Keratinocyte (primary cell): Measurements from ENCODE around the gene CYP27A1. TPM values are rescaled to one million over a fixed set of nuclear protein-coding genes. Genes with fewer than 3 reads are reported as not detected.

Experiments used
- DNase-seq: peaks from one replicate; pipeline ENCODE4 v3.0.0-alpha.2; 2011; ENCODE audit warnings: low read depth, missing footprints, low spot score
- FAIRE-seq: peaks from 2 replicates; lab custom pipeline; 2011; peaks lifted over from hg19 to GRCh38; lab: Jason Lieb, UNC
- H2AFZ ChIP-seq: 2 replicates; pipeline ENCODE4 v1.6.0; 2012; ENCODE audit warnings: low read length, control low read depth, inconsistent platforms; ENCODE audit not compliant: control insufficient read depth
- H3K27ac ChIP-seq: 2 replicates; pipeline ENCODE4 v1.5.1; 2011; ENCODE audit warnings: low read length; ENCODE audit not compliant: control insufficient read depth, insufficient read depth
- H3K27me3 ChIP-seq: 3 replicates; pipeline ENCODE4 v1.6.0; 2011; ENCODE audit warnings: low read length; ENCODE audit not compliant: control insufficient read depth, insufficient read depth; ENCODE audit errors: extremely low read depth
- H3K36me3 ChIP-seq, 2 experiments: 2 replicates in 1 of 2; 3 replicates in 1 of 2; pipeline ENCODE4 v1.5.1; 2011; ENCODE audit warnings: low read length in 2 of 2, mild to moderate bottlenecking in 1 of 2; ENCODE audit not compliant: control insufficient read depth in 2 of 2, insufficient read depth in 2 of 2; ENCODE audit errors: extremely low read depth in 1 of 2
- H3K4me1 ChIP-seq: 3 replicates; pipeline ENCODE4 v1.5.1; 2011; ENCODE audit warnings: low read length; ENCODE audit not compliant: control insufficient read depth, insufficient read depth; ENCODE audit errors: extremely low read depth
- H3K4me2 ChIP-seq: 3 replicates; pipeline ENCODE4 v1.6.0; 2011; ENCODE audit warnings: low read depth, low read length; ENCODE audit not compliant: control insufficient read depth, insufficient read depth; ENCODE audit errors: extremely low read depth
- H3K4me3 ChIP-seq, 3 experiments: fragments of 200-600 bp in 1 of 3; sonication (generic) in 1 of 3; 2 replicates in 2 of 3; 3 replicates in 1 of 3; pipeline ENCODE4 v1.5.1; 2011 to 2016; ENCODE audit warnings: low read length in 3 of 3, mild to moderate bottlenecking in 3 of 3, control low read depth in 2 of 3, inconsistent platforms in 1 of 3, low read depth in 1 of 3, mixed read lengths in 1 of 3, mixed run types in 1 of 3, moderate library complexity in 1 of 3; ENCODE audit not compliant: control insufficient read depth in 2 of 3, insufficient read depth in 2 of 3; ENCODE audit errors: extremely low read depth in 1 of 3
- H3K79me2 ChIP-seq: 2 replicates; pipeline ENCODE4 v1.6.0; 2012; ENCODE audit warnings: low read length; ENCODE audit not compliant: control insufficient read depth, insufficient read depth
- H3K9ac ChIP-seq: 3 replicates; pipeline ENCODE4 v1.6.0; 2011; ENCODE audit warnings: low read length; ENCODE audit not compliant: control insufficient read depth, insufficient read depth; ENCODE audit errors: extremely low read depth
- H3K9me1 ChIP-seq: 3 replicates; pipeline ENCODE4 v1.6.0; 2011; ENCODE audit warnings: low read length; ENCODE audit not compliant: control insufficient read depth, insufficient read depth; ENCODE audit errors: extremely low read depth
- H3K9me3 ChIP-seq: 2 replicates; pipeline ENCODE4 v1.5.1; 2012; ENCODE audit warnings: low read depth, low read length; ENCODE audit not compliant: control insufficient read depth
- H4K20me1 ChIP-seq: 3 replicates; pipeline ENCODE4 v1.6.0; 2011; ENCODE audit warnings: low read length; ENCODE audit not compliant: control insufficient read depth, insufficient read depth; ENCODE audit errors: extremely low read depth
- CTCF ChIP-seq, 3 experiments: IDR thresholded peaks in 1 of 3; conservative IDR thresholded peaks in 1 of 3; optimal IDR thresholded peaks in 1 of 3; 2 replicates in 2 of 3; 3 replicates in 1 of 3; pipeline versions ENCODE3 to v1.5.1; 2011; ENCODE audit warnings: low read length in 3 of 3, mild to moderate bottlenecking in 3 of 3, moderate library complexity in 2 of 3, control low read depth in 1 of 3, inconsistent platforms in 1 of 3; ENCODE audit not compliant: insufficient read depth in 2 of 3; ENCODE audit errors: extremely low read depth in 1 of 3
- EZH2 ChIP-seq: IDR thresholded peaks from one replicate; pipeline ENCODE4 v1.6.1; 2012; ENCODE audit warnings: inconsistent platforms, mild to moderate bottlenecking, low read length, moderate library complexity
- dilution Hi-C: fragments of 300-500 bp; cut with MboI; formaldehyde crosslinking; loops from one replicate; pipeline ENCODE4 v1.7.0; 2020; ENCODE audit warnings: low sequenced_read_pairs; ENCODE audit not compliant: extremely low pct_ligation_motif_present
- polyA plus RNA-seq, 5 experiments: library from polyadenylated mRNA; depleted of rRNA in 3 of 5; stranded (reverse) in 3 of 5; stranded (forward) in 1 of 5; unstranded in 1 of 5; fragments of >200 nt; gene quantifications; 1 replicate in 1 of 5; 2 replicates in 3 of 5; 3 replicates in 1 of 5; pipeline versions ENCODE4 v1.2.1 to v1.2.3, GENCODE V29; 2011 to 2012; ENCODE audit warnings: missing spikeins in 2 of 5, low read depth in 1 of 5, low replicate concordance in 1 of 5

Gene CYP27A1
- polyA plus RNA-seq, 1 donor (not counting 4 experiments of a cell fraction or from before 2014, with no cell fraction given): 0.12 TPM

GRCh38 chr2:218813771-218814460 lies 32.0 kb downstream of the CYP27A1 start:
- Histone ChIP-seq H3K4me1 (peaks cover 2% of the 10 kb centered on the region), H4K20me1 (no peaks in the 10 kb centered on the region), H3K9me1 (no peaks in the 10 kb centered on the region), H3K4me2 (no peak overlapping the region), H2AFZ (no peak overlapping the region), H3K36me3 (no peaks in the 10 kb centered on the region), H3K79me2 (no peaks in the 10 kb centered on the region), H3K27me3 (peaks cover 9% of the 10 kb centered on the region), H3K4me3 (no peak overlapping the region), H3K9me3 (no peaks in the 10 kb centered on the region), H3K9ac (no peak overlapping the region), H3K27ac (no peak overlapping the region)
- DNase-seq (no peak), FAIRE-seq (no peak)
- dilution Hi-C loops: no loop called here
- TF ChIP-seq EZH2: no peak
- no peak for TF ChIP-seq CTCF (optimal IDR thresholded peaks at IDR 0.05 in 1 of 3, IDR thresholded peaks at IDR 0.05 in 1 of 3, conservative IDR thresholded peaks at IDR 0.05 in 1 of 3; ENCODE audit: extremely low read depth in 1 of 3, insufficient read depth in 2 of 3, low read length in 3 of 3)

- Histone ChIP-seq H3K9me3 (no peaks in the 10 kb centered on the region), H2AFZ (no peak overlapping the region), H3K4me1 (peaks cover 2% of the 10 kb centered on the region), H3K4me3 (no peak overlapping the region), H3K4me2 (peak overlapping the region; percentile 13), H3K27me3 (peaks cover 9% of the 10 kb centered on the region), H3K36me3 (no peaks in the 10 kb centered on the region), H3K9ac (no peak overlapping the region), H3K9me1 (no peaks in the 10 kb centered on the region), H3K27ac (no peak overlapping the region), H4K20me1 (no peaks in the 10 kb centered on the region), H3K79me2 (no peaks in the 10 kb centered on the region)
- FAIRE-seq (no peak), DNase-seq (no peak)
- dilution Hi-C loops: no loop called here
- TF ChIP-seq CTCF (optimal IDR thresholded peaks at IDR 0.05 in 1 of 3, IDR thresholded peaks at IDR 0.05 in 1 of 3, conservative IDR thresholded peaks at IDR 0.05 in 1 of 3; ENCODE audit: extremely low read depth in 1 of 3, insufficient read depth in 2 of 3, low read length in 3 of 3): no peak
- no peak for TF ChIP-seq EZH2
Observed at GRCh38 chr2:218814540-218815243, 32.7 kb downstream of the CYP27A1 start.
